ENCODE results near the gene GTF2H4. TPM values are rescaled to one million over a fixed set of nuclear protein-coding genes. Genes with fewer than 3 reads are reported as not detected.
A peak's percentile ranks its signal among the peaks of the same experiment; 100 is the strongest.

GTF2H4 gene
- total and polyA plus RNA-seq, 12 donors, result 3.7 to 71.9 (median 29.9) TPM

DNA sequence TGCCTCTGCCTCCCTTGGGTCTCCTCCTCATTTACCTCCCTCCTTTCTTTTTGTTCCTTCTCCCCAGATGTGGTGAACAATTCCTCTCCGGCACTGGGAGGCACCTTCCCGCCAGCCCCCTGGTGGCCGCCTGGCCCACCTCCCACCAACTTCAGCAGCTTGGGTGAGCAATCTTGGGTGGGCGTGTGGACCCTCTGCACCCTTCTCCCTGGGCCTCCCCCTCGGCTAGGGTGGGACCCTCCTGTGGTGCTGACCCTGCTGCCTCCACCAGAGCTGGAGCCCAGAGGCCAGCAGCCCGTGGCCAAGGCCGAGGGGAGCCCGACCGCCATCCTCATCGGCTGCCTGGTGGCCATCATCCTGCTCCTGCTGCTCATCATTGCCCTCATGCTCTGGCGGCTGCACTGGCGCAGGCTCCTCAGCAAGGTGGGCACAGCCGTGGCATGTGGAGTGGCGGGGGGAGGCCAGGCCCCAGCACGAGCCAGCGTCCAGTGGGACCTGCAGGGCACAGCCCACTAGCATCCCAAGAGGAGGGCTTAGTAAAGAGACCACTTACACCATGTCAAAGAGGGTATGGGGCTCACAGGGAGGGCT, 14.9 kb upstream of the GTF2H4 start:
- peak in 1 of 7 donors; percentile 10 for DNase-seq
- intact Hi-C loops (cut with DNase I), result no loop called here
- H3K27ac ChIP-seq, result no peak overlapping the region
- H3K4me3 ChIP-seq, result no peak overlapping the region
- H3K9me3 ChIP-seq (replicated peaks in 1 of 3), result no peaks in the 10 kb centered on the region
- no peaks in the 10 kb centered on the region for H3K27me3 ChIP-seq
- H3K4me1 ChIP-seq (replicated peaks in 1 of 2), result peaks cover 0 to 6% of the 10 kb centered on the region in 2 donors
- 84 to 92% (median 89%) methylated on average over 7 to 16 of the region's 16 CpGs for WGBS, 4 donors
- TF ChIP-seq POLR2A (IDR thresholded peaks at IDR 0.05), result no peak
- TF ChIP-seq, protein P1, sequence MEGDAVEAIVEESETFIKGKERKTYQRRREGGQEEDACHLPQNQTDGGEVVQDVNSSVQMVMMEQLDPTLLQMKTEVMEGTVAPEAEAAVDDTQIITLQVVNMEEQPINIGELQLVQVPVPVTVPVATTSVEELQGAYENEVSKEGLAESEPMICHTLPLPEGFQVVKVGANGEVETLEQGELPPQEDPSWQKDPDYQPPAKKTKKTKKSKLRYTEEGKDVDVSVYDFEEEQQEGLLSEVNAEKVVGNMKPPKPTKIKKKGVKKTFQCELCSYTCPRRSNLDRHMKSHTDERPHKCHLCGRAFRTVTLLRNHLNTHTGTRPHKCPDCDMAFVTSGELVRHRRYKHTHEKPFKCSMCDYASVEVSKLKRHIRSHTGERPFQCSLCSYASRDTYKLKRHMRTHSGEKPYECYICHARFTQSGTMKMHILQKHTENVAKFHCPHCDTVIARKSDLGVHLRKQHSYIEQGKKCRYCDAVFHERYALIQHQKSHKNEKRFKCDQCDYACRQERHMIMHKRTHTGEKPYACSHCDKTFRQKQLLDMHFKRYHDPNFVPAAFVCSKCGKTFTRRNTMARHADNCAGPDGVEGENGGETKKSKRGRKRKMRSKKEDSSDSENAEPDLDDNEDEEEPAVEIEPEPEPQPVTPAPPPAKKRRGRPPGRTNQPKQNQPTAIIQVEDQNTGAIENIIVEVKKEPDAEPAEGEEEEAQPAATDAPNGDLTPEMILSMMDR (IDR thresholded peaks at IDR 0.05), result no peak
- peaks cover 0 to 73% of the 10 kb centered on the region in 2 donors for H3K36me3 ChIP-seq (replicated peaks in 1 of 2)

DNA sequence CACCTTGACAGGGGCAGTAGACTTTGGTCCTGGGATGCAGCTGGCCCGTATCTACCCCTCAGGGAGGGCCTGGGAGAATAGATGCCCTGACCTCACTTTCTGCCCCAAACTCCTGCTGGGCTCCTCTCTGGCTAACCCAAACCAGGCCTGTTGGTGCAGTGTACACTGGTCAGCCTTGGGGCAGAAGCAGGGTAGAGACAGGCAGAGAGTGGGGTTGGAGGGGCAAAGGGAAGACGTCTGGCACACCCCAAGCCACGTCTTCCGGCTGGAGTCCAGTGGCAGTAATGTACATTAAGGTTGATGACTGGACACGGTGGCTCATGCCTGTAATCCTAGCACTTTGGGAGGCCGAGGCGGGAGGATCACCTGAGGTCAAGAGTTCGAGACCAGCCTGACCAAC, 14.3 kb upstream of the GTF2H4 start:
- TF ChIP-seq, protein P1 (IDR thresholded peaks at IDR 0.05), result no peak
- TF ChIP-seq POLR2A (IDR thresholded peaks at IDR 0.05), result no peak
- H3K4me1 ChIP-seq (replicated peaks in 1 of 2), result peaks cover 0 to under 1% of the 10 kb centered on the region in 2 donors
- H3K27ac ChIP-seq, result no peak overlapping the region
- H3K9me3 ChIP-seq (replicated peaks in 1 of 3), result no peaks in the 10 kb centered on the region
- 93 to 98% (median 95%) methylated on average over 8 of the region's 8 CpGs for WGBS, 4 donors
- intact Hi-C loops (cut with DNase I), result no loop called here
- no peak overlapping the region for H3K4me3 ChIP-seq
- DNase-seq, result peak in 1 of 7 donors; percentile 5
- peaks cover 0 to 79% of the 10 kb centered on the region in 2 donors for H3K36me3 ChIP-seq (replicated peaks in 1 of 2)
- H3K27me3 ChIP-seq, result no peaks in the 10 kb centered on the region

DNA sequence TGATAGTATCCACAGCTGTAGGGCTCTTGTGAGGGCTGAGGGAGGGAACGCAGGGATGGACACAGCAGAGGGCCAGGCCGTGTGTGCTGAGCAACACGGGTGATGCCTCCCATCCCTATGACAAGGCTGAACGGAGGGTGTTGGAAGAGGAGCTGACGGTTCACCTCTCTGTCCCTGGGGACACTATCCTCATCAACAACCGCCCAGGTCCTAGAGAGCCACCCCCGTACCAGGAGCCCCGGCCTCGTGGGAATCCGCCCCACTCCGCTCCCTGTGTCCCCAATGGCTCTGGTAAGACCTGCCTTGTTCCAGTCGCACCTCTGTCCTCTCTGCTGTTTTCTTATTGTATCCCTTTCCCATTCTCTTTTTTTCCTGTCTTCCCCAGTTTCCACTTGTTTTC, 13.6 kb upstream of the GTF2H4 start:
- H3K27ac ChIP-seq, result no peak overlapping the region
- H3K9me3 ChIP-seq (replicated peaks in 1 of 3), result no peaks in the 10 kb centered on the region
- no peaks in the 10 kb centered on the region for H3K27me3 ChIP-seq
- WGBS, 4 donors, result 89 to 94% (median 91%) methylated on average over 9 to 12 of the region's 12 CpGs
- H3K4me3 ChIP-seq, result no peak overlapping the region
- no peak for DNase-seq
- no peaks in the 10 kb centered on the region for H3K4me1 ChIP-seq (replicated peaks in 1 of 2)
- intact Hi-C loops (cut with DNase I), result no loop called here
- no peak for TF ChIP-seq POLR2A (IDR thresholded peaks at IDR 0.05)
- TF ChIP-seq, protein P1 (IDR thresholded peaks at IDR 0.05), result no peak
- H3K36me3 ChIP-seq (replicated peaks in 1 of 2), result peaks cover 0 to 81% of the 10 kb centered on the region in 2 donors

DNA sequence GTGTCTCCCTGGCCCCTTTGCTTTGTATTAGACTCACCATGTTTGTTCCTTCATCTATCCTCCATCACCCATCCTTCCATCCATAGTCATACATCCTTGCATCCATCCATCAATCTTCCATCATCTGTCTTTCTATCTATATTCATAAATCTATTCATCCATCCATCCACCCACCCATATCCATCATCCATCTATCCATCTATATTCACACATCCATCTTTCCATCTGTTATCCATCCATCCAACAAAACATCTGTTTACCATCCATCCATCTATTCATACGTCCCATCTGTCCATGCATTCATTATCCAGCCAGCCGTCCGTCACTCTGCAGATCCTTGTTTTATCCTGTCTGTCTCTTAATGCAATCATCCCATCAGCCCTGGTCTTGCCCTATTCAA, 13.1 kb upstream of the GTF2H4 start:
- Histone ChIP-seq H3K4me3 (no peak overlapping the region), H3K36me3 (replicated peaks in 1 of 2) (peaks cover 0 to 79% of the 10 kb centered on the region in 2 donors), H3K27ac (no peak overlapping the region), H3K27me3 (no peaks in the 10 kb centered on the region), H3K9me3 (replicated peaks in 1 of 3) (no peaks in the 10 kb centered on the region), H3K4me1 (replicated peaks in 1 of 2) (no peaks in the 10 kb centered on the region)
- DNase-seq, result no peak
- intact Hi-C loops (cut with DNase I), result no loop called here
- TF ChIP-seq, protein P1 (IDR thresholded peaks at IDR 0.05), result no peak
- TF ChIP-seq POLR2A (IDR thresholded peaks at IDR 0.05), result no peak
- 72 to 87% (median 78%) methylated on average over 3 of the region's 3 CpGs for WGBS, 4 donors

All from adrenal gland (tissue), 12 donors.